IMR-90 (cell line): Measurements from ENCODE around the gene LYPD6B. TPM values are rescaled to one million over a fixed set of nuclear protein-coding genes. Genes with fewer than 3 reads are reported as not detected.

Source experiments
- ATAC-seq: fragments of 200-7000 bp; cut with Tn5 transposase; 2 replicates; pipeline ENCODE4 v1.9.1; 2020; ENCODE audit warnings: low read depth, mild to moderate bottlenecking, moderate library complexity
- BruUV-seq: library from RNA; stranded (reverse); fragments of 400-500 nt; replicated peaks from 2 replicates; lab custom pipeline; 2021; lab: Mats Ljungman, UMichigan
- CTCF ChIA-PET: fragments of 300-600 bp; formaldehyde crosslinking; extraction: SDS; loops from one replicate; lab custom pipeline; 2021; ENCODE audit warnings: antibody characterized with exemption; lab: Yijun Ruan, JAX
- POLR2A ChIA-PET: fragments of 300-600 bp; sonication (Branson Sonifier 250); formaldehyde crosslinking; loops from one replicate; lab custom pipeline; 2022; ENCODE audit warnings: antibody characterized with exemption; ENCODE audit not compliant: unreplicated experiment; lab: Charles Lee
- DNase-seq: peaks from one replicate; pipeline ENCODE4 v3.0.0; 2013
- H2AFZ ChIP-seq: replicated peaks from 2 replicates; pipeline ENCODE3; 2013; ENCODE audit warnings: low read length, mild to moderate bottlenecking; ENCODE audit not compliant: poor library complexity
- H2AK5ac ChIP-seq: 2 replicates; pipeline ENCODE4 v1.6.1; 2013; ENCODE audit warnings: low read depth, low read length, inconsistent platforms
- H2AK9ac ChIP-seq: replicated peaks from 2 replicates; pipeline ENCODE3; 2013; ENCODE audit warnings: mild to moderate bottlenecking, low read depth, low read length, moderate library complexity; ENCODE audit not compliant: poor library complexity
- H2BK120ac ChIP-seq: 2 replicates; pipeline ENCODE4 v1.6.1; 2013; ENCODE audit warnings: low read depth, low read length, inconsistent platforms
- H2BK15ac ChIP-seq: 3 replicates; pipeline ENCODE4 v1.6.1; 2013; ENCODE audit warnings: low read depth, low read length, inconsistent platforms
- H2BK20ac ChIP-seq: 2 replicates; pipeline ENCODE4 v1.6.1; 2013; ENCODE audit warnings: low read depth, mild to moderate bottlenecking, inconsistent platforms, low read length, moderate library complexity
- H2BK5ac ChIP-seq: 2 replicates; pipeline ENCODE4 v1.6.1; 2013; ENCODE audit warnings: mild to moderate bottlenecking, low read depth, low read length, inconsistent platforms; ENCODE audit not compliant: poor library complexity, severe bottlenecking
- H3K14ac ChIP-seq: replicated peaks from 2 replicates; pipeline ENCODE4 v1.6.1; 2013; ENCODE audit warnings: low read depth, low read length, inconsistent platforms
- H3K18ac ChIP-seq: 2 replicates; pipeline ENCODE4 v1.6.1; 2013; ENCODE audit warnings: low read depth, low read length, control low read depth
- H3K23ac ChIP-seq: 2 replicates; pipeline ENCODE4 v1.6.1; 2013; ENCODE audit warnings: low read depth, low read length, inconsistent platforms
- H3K27ac ChIP-seq: 2 replicates; pipeline ENCODE4 v1.5.1; 2013; ENCODE audit warnings: mild to moderate bottlenecking, control low read depth, low read length; ENCODE audit not compliant: insufficient read depth
- H3K27me3 ChIP-seq: 2 replicates; pipeline ENCODE4 v1.6.1; 2013; ENCODE audit warnings: low read length; ENCODE audit not compliant: control insufficient read depth, insufficient read depth
- H3K36me3 ChIP-seq: 2 replicates; pipeline ENCODE4 v1.6.1; 2013; ENCODE audit warnings: low read length, mixed read lengths; ENCODE audit not compliant: control insufficient read depth, insufficient read depth
- H3K4ac ChIP-seq: 2 replicates; pipeline ENCODE4 v1.6.1; 2013; ENCODE audit warnings: low read depth, low read length, inconsistent platforms
- H3K4me1 ChIP-seq: 2 replicates; pipeline ENCODE4 v1.6.1; 2013; ENCODE audit warnings: low read length, mixed read lengths; ENCODE audit not compliant: control insufficient read depth, insufficient read depth
- H3K4me2 ChIP-seq: 2 replicates; pipeline ENCODE4 v1.6.1; 2013; ENCODE audit warnings: low read depth, mild to moderate bottlenecking, control low read depth, low read length, moderate library complexity
- H3K4me3 ChIP-seq: 2 replicates; pipeline ENCODE4 v1.5.1; 2013; ENCODE audit warnings: low read depth, mild to moderate bottlenecking, control low read depth, low read length, moderate library complexity; ENCODE audit not compliant: insufficient read depth
- H3K56ac ChIP-seq: 2 replicates; pipeline ENCODE4 v1.6.1; 2013; ENCODE audit warnings: low read length, inconsistent platforms; ENCODE audit not compliant: insufficient read depth; ENCODE audit errors: extremely low read depth
- H3K79me1 ChIP-seq, 2 experiments: 2 replicates each; pipeline ENCODE4 v1.6.1; 2013; ENCODE audit warnings: low read length in 2 of 2, inconsistent platforms in 1 of 2, low read depth in 1 of 2
- H3K9ac ChIP-seq: 2 replicates; pipeline ENCODE4 v1.6.1; 2013; ENCODE audit warnings: low read depth, low read length, control low read depth
- H3K9me1 ChIP-seq: 2 replicates; pipeline ENCODE4 v1.6.1; 2013; ENCODE audit warnings: low read length, inconsistent platforms; ENCODE audit not compliant: insufficient read depth
- H3K9me3 ChIP-seq: 2 replicates; pipeline ENCODE4 v1.6.1; 2013; ENCODE audit warnings: low read length; ENCODE audit not compliant: control insufficient read depth, insufficient read depth
- H4K20me1 ChIP-seq: 2 replicates; pipeline ENCODE4 v1.6.1; 2013; ENCODE audit warnings: low read length, inconsistent platforms; ENCODE audit not compliant: insufficient read depth
- H4K5ac ChIP-seq: 2 replicates; pipeline ENCODE4 v1.6.1; 2013; ENCODE audit warnings: mild to moderate bottlenecking, low read depth, low read length, control low read depth
- H4K8ac ChIP-seq, 2 experiments: 2 replicates each; pipeline ENCODE4 v1.6.1; 2013; ENCODE audit warnings: low read depth in 2 of 2, low read length in 2 of 2, control low read depth in 1 of 2, inconsistent platforms in 1 of 2
- H4K91ac ChIP-seq: 2 replicates; pipeline ENCODE4 v1.6.1; 2013; ENCODE audit warnings: low read depth, low read length, inconsistent platforms; ENCODE audit not compliant: insufficient read depth
- BHLHE40 ChIP-seq: fragments of 150-350 bp; IDR thresholded peaks from 2 replicates; pipeline ENCODE4 v1.6.1; 2016; ENCODE audit warnings: mild to moderate bottlenecking, low read depth, low read length
- CEBPB ChIP-seq: IDR thresholded peaks from 2 replicates; pipeline ENCODE4 v1.6.1; 2012; ENCODE audit warnings: low read depth, low read length, improper control_type of control experiment
- CHD1 ChIP-seq: IDR thresholded peaks from 2 replicates; pipeline ENCODE4 v1.6.1; 2012; ENCODE audit warnings: low read depth, low read length, improper control_type of control experiment
- ELK1 ChIP-seq: fragments of 150-350 bp; IDR thresholded peaks from 2 replicates; pipeline ENCODE4 v1.6.1; 2016; ENCODE audit warnings: low read depth, mild to moderate bottlenecking, low read length, moderate library complexity, borderline replicate concordance
- FOS ChIP-seq: fragments of 150-350 bp; IDR thresholded peaks from 2 replicates; pipeline ENCODE4 v1.6.1; 2016; ENCODE audit warnings: low read depth, low read length
- MAFK ChIP-seq: IDR thresholded peaks from 2 replicates; pipeline ENCODE4 v1.6.1; 2012; ENCODE audit warnings: low read depth, low read length, improper control_type of control experiment
- MAZ ChIP-seq: IDR thresholded peaks from 2 replicates; pipeline ENCODE4 v1.6.1; 2012; ENCODE audit warnings: low read depth, mild to moderate bottlenecking, low read length, improper control_type of control experiment, moderate library complexity, borderline replicate concordance
- MXI1 ChIP-seq: IDR thresholded peaks from 2 replicates; pipeline ENCODE4 v1.6.1; 2012; ENCODE audit warnings: low read depth, mild to moderate bottlenecking, low read length, moderate library complexity, borderline replicate concordance
- NFE2L2 ChIP-seq: fragments of 150-350 bp; IDR thresholded peaks from 2 replicates; pipeline ENCODE4 v1.6.1; 2016; ENCODE audit warnings: low read depth, mild to moderate bottlenecking, low read length
- POLR2A ChIP-seq: IDR thresholded peaks from 2 replicates; pipeline ENCODE4 v1.6.1; 2012; ENCODE audit warnings: mild to moderate bottlenecking, low read depth, low read length
- RCOR1 ChIP-seq: IDR thresholded peaks from 2 replicates; pipeline ENCODE4 v1.6.1; 2012; ENCODE audit warnings: mild to moderate bottlenecking, low read length, improper control_type of control experiment; ENCODE audit not compliant: insufficient replicate concordance
- RFX5 ChIP-seq: IDR thresholded peaks from 2 replicates; pipeline ENCODE4 v1.8.0; 2012; ENCODE audit warnings: low read depth, mild to moderate bottlenecking, low read length, moderate library complexity
- SMC3 ChIP-seq: fragments of 150-350 bp; IDR thresholded peaks from 2 replicates; pipeline ENCODE4 v1.6.1; 2016; ENCODE audit warnings: low read depth, mild to moderate bottlenecking, antibody characterized with exemption, low read length, moderate library complexity
- USF2 ChIP-seq: fragments of 150-350 bp; IDR thresholded peaks from 2 replicates; pipeline ENCODE4 v1.6.1; 2017; ENCODE audit warnings: mild to moderate bottlenecking, antibody characterized with exemption, low read length, low read depth
- WGBS, 2 experiments: methylation state at CpG; one replicate each; pipeline versions ENCODE4 v1.1.5 to v1.1.7; 2013; ENCODE audit warnings: missing lambda C conversion rate in 2 of 2; ENCODE audit not compliant: insufficient read length in 1 of 2; ENCODE audit errors: extremely low coverage in 2 of 2; 5-methylcytosine and 5-hydroxymethylcytosine counted together
- dilution Hi-C: fragments of 300-500 bp; cut with HindIII; formaldehyde crosslinking; loops from one replicate; pipeline ENCODE4 v1.14.3; 2018; ENCODE audit warnings: low sequenced_read_pairs; ENCODE audit not compliant: unreplicated experiment
- in situ Hi-C: fragments of 300-500 bp; cut with MboI; formaldehyde crosslinking; loops from 3 replicates; pipeline ENCODE4 v1.14.3; 2019; ENCODE audit warnings: low sequenced_read_pairs, inconsistent platforms, mixed read lengths
- intact Hi-C: fragments of 100-400 bp; cut with micrococcal nuclease; formaldehyde crosslinking; loops from 2 replicates; pipeline ENCODE4 v1.10.0; 2022
- polyA plus RNA-seq, 3 experiments: library from polyadenylated mRNA; depleted of rRNA; stranded (reverse); fragments of >200 nt; gene quantifications; 2 replicates each; pipeline ENCODE4 v1.2.3, GENCODE V29; 2012; ENCODE audit warnings: low replicate concordance in 1 of 3
- total RNA-seq: library from RNA; depleted of rRNA; stranded (reverse); fragments of >200 nt; gene quantifications from 2 replicates; pipeline ENCODE4 v1.2.3, GENCODE V29; 2012
- TF ChIP-seq, protein P1 (sequence below): conservative IDR thresholded peaks from 2 replicates; pipeline ENCODE4 v1.5.1; 2012; ENCODE audit warnings: mild to moderate bottlenecking, low read depth, low read length, improper control_type of control experiment

Gene LYPD6B
- total and polyA plus RNA-seq, 2 of the 4 experiments (the other 2 are of a cell fraction): 0.05 TPM; not detected in 1

- ChIA-PET CTCF (interaction anchor here (1.1 kb wide), 1 partner anchor 8 kb away, joined by 3 read pairs; no protein-coding TSS in a partner anchor), POLR2A (no interaction called here)
- H3K9me3 ChIP-seq: no peaks in the 10 kb centered on the region
- H2AFZ ChIP-seq: no peak overlapping the region
- no peaks in the 10 kb centered on the region for H3K36me3 ChIP-seq
- no peak overlapping the region for H2BK20ac ChIP-seq
- no peak overlapping the region for H3K4me3 ChIP-seq
- no peak overlapping the region for H2AK5ac ChIP-seq
- no peak overlapping the region for H3K23ac ChIP-seq
- no TSS peak for BruUV-seq
- no peak overlapping the region for H3K27ac ChIP-seq
- H2AK9ac ChIP-seq: no peak overlapping the region
- H2BK120ac ChIP-seq: no peak overlapping the region
- intact Hi-C loops: no loop called here
- no peak overlapping the region for H2BK5ac ChIP-seq
- H3K9me1 ChIP-seq: no peaks in the 10 kb centered on the region
- in situ Hi-C loops: no loop called here
- ATAC-seq (0 out of 2 replicates have a peak, but pooled peaks have one; percentile 29), DNase-seq (no peak)
- WGBS, 2 experiments: 80% methylated on average over 1 of the region's 5 CpGs; no CpG with 5 or more reads in 1 of the 2 experiments
- H3K4me2 ChIP-seq: no peak overlapping the region
- no peak overlapping the region for H4K91ac ChIP-seq
- no peak overlapping the region for H3K18ac ChIP-seq
- no peaks in the 10 kb centered on the region for H3K79me1 ChIP-seq
- no peak overlapping the region for H2BK15ac ChIP-seq
- no peak overlapping the region for H4K8ac ChIP-seq
- dilution Hi-C loops: no loop called here
- no peak overlapping the region for H3K9ac ChIP-seq
- no peak overlapping the region for H3K4ac ChIP-seq
- H3K14ac ChIP-seq: no peak overlapping the region
- H3K27me3 ChIP-seq: no peaks in the 10 kb centered on the region
- H3K4me1 ChIP-seq: no peaks in the 10 kb centered on the region
- no peaks in the 10 kb centered on the region for H4K20me1 ChIP-seq
- no peak overlapping the region for H4K5ac ChIP-seq
- no peak overlapping the region for H3K56ac ChIP-seq
- TF ChIP-seq, protein P1, sequence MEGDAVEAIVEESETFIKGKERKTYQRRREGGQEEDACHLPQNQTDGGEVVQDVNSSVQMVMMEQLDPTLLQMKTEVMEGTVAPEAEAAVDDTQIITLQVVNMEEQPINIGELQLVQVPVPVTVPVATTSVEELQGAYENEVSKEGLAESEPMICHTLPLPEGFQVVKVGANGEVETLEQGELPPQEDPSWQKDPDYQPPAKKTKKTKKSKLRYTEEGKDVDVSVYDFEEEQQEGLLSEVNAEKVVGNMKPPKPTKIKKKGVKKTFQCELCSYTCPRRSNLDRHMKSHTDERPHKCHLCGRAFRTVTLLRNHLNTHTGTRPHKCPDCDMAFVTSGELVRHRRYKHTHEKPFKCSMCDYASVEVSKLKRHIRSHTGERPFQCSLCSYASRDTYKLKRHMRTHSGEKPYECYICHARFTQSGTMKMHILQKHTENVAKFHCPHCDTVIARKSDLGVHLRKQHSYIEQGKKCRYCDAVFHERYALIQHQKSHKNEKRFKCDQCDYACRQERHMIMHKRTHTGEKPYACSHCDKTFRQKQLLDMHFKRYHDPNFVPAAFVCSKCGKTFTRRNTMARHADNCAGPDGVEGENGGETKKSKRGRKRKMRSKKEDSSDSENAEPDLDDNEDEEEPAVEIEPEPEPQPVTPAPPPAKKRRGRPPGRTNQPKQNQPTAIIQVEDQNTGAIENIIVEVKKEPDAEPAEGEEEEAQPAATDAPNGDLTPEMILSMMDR: no peak
- no peak for TF ChIP-seq SMC3
- no peak for TF ChIP-seq MAZ
- no peak for TF ChIP-seq USF2
- no peak for TF ChIP-seq FOS
- no peak for TF ChIP-seq CHD1
- TF ChIP-seq MAFK: no peak
- TF ChIP-seq RFX5: no peak
- TF ChIP-seq NFE2L2: no peak
- TF ChIP-seq RCOR1: no peak
- TF ChIP-seq BHLHE40: no peak
- TF ChIP-seq ELK1: no peak
- no peak for TF ChIP-seq MXI1
- no peak for TF ChIP-seq POLR2A
- no peak for TF ChIP-seq CEBPB
These were observed 55.9 kb downstream of the LYPD6B start for GRCh38 chr2:149094217-149095015.
